Astrocyte of the spinal cord (primary cell): Measurements from ENCODE around the gene PRAMEF13.
"Not testable (repeated sequence)": the region's sequence is repeated elsewhere in the genome, so short reads cannot be mapped to it uniquely, and the experiment has no call there.

ENCODE experiments used
- DNase-seq: peaks from one replicate; pipeline ENCODE4 v3.0.0; 2011; ENCODE audit warnings: low read depth, low spot score
- H3K4me3 ChIP-seq: 2 replicates; pipeline ENCODE4 v1.5.1; 2011; ENCODE audit warnings: low read depth, mild to moderate bottlenecking, low read length, moderate library complexity
- CTCF ChIP-seq: IDR thresholded peaks from 2 replicates; pipeline ENCODE4 v1.5.1; 2012; ENCODE audit warnings: low read depth, mild to moderate bottlenecking, low read length, inconsistent platforms
- in situ Hi-C: cut with HindIII; loops from 2 replicates; pipeline ENCODE4 v1.10.0; 2017; ENCODE audit warnings: low sequenced_read_pairs

The PRAMEF13 gene

DNA sequence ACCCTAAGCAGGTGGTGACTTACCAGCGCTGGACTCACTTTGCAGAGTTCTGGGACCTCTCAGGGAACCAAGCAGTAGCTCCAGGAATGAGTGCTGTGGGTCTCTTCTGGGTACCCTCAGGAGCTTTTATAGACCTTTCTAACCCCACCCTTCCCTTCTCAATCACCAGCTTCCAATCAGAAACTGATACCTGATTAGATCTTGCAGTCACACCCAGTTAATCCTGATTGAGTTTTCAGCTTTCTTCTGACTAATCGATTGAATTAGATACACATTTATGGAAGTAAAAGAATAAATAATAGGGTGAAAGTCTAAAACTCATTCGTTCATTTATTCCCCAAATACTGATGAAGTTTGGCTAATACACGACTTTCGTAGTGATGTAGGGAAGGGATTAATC lies at the start of gene PRAMEF13:
PRAMEF13 (minus strand) TSS at position 101 of the 400 bp plus-strand sequence. CDS start 1,820 bp downstream, outside the sequence.
- in situ Hi-C loops, H3K4me3 ChIP-seq, DNase-seq: not testable (repeated sequence)

GRCh38 chr1:13247122-13247521 lies 45.9 kb upstream of the PRAMEF13 start:
- DNase-seq, in situ Hi-C loops, H3K4me3 ChIP-seq: not testable (repeated sequence)

- DNase-seq, in situ Hi-C loops, H3K4me3 ChIP-seq: not testable (repeated sequence)
Observed at GRCh38 chr1:13246554-13246871, 45.3 kb upstream of the PRAMEF13 start.

DNA sequence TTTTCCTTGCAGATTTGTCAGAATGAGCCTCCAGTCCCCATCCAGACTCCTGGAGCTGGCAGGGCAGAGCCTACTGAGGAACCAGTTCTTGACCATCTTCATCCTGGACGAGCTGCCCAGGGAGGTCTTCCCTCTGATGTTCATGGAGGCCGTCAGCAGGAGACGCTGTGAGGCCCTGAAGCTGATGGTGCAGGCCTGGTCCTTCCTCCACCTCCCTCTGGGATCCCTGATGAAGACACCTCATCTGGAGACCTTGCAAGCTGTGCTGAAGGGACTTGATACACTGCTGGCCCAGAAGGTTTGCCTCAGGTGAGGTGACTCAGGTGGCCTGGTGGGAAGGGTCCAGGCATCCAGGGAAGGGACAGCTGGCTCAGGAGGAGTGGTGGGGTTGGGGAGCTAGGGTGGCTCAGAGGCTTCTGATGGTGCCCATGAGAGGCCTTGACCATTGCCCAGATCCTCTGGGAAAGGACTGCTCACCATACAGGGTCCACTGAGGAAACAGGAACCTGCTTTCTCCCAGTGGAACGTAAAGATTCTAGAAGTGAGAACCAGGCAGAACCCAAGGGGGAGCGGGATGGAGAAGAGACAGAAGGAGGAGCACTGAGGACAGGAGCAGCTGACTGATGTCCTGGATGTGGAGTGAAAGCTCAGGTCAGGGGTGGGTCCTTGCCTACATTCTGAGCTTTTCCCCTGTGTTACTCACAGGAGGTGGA lies 44.8 kb upstream of the PRAMEF13 start:
- DNase-seq, in situ Hi-C loops, H3K4me3 ChIP-seq: not testable (repeated sequence)

- DNase-seq, H3K4me3 ChIP-seq, in situ Hi-C loops: not testable (repeated sequence)
Observed at GRCh38 chr1:13243536-13244263, 42.5 kb upstream of the PRAMEF13 start.

GRCh38 chr1:13239633-13240032 lies 38.4 kb upstream of the PRAMEF13 start:
- in situ Hi-C loops: not testable (repeated sequence)

DNA sequence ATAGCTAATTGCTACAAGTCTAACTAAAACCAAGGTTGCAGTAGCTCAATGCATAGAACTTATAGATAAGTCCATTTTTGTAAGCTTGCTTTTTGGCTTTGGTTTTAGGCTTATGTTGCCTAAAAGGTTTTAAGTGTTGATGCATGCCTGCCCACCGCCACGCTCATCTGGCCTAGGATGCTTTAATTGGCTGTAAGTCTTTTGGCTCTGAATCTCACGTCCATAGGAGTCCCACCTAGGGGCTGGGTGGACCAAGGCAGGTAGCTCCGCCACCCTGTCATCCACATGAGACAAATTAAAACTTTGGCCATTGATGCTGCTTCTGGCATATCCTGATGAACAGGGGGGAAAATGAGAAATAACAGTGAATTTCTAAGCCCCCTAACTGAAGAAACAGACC lies 36.4 kb upstream of the PRAMEF13 start:
- DNase-seq, H3K4me3 ChIP-seq, in situ Hi-C loops: not testable (repeated sequence)

More at GRCh38 chr1:13239633-13240032, 38.4 kb upstream of the PRAMEF13 start:
- not testable (repeated sequence) for H3K4me3 ChIP-seq, DNase-seq

DNA sequence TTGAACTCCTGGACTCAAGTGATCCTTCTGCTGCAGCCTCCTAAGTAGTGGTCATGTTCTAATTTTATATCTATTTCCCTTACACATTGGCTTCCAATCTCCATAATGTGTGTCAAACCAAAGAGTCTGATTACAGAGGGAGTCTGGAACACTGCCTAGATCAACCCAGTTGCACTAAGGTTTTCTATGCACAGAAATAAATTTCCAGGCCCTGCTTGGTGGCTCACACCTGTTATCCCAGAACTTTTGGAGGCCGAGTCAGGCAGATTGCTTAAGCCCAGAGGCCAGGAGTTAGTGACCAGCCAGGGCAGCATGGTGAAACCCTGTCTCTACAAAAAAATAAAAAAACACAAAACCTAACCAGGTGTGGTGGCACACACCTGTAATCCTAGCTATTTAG lies 32.8 kb upstream of the PRAMEF13 start:
- in situ Hi-C loops, DNase-seq: not testable (repeated sequence)

DNA sequence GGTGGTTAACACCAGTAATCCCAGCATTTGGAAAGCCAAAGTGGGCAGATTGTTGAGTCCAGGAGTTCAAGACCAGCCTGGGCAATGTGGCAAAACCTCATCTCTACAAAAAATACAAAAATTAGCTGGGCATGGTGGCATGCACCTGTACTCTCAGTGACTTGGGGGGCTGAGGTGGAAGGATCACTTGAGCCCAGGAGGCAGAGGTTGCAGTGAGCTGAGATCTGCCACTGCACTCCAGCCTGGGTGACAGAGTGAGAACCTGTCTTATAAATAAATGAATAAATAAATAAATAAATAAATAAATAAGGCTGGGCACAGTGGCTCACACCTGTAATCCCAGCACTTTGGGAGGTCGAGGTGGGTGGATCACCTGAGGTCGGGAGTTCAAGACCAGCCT lies 30.8 kb upstream of the PRAMEF13 start:
- DNase-seq, in situ Hi-C loops: not testable (repeated sequence)

More for the DNA sequence above, 32.8 kb upstream of the PRAMEF13 start:
- not testable (repeated sequence) for H3K4me3 ChIP-seq

DNA sequence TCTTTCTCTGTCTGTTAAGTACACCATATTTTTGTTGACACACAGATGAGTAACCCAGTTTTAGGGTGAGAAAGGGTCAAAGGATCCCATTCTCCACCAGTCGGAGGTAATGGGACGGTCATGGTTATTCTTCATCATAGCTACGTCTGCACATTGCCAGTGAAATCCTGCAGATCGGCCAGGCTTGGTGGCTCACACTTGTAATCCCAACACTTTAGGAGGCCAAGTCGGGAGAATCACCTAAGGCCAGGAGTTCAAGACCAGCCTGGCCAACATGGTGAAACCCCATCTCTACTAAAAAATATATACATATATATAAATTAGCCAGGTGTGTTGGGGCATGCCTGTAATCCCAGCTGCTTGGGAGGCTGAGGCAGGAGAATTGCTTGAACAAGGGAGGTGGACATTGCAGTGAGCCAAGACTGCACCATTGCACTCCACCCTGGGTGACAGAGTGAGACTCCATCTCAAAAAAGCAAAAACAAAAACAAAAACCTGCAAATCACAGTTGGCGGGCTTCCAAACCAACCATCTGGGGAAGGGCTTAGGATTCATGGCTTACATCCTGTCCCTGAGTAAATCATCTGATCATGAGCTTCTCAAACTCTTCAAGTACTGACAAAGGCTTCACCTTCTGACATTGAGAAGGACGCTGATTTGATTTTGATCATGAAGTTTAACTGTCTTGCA lies 30.0 kb upstream of the PRAMEF13 start:
- H3K4me3 ChIP-seq, DNase-seq, in situ Hi-C loops: not testable (repeated sequence)

More for the DNA sequence above, 30.8 kb upstream of the PRAMEF13 start:
- H3K4me3 ChIP-seq: not testable (repeated sequence)

GRCh38 chr1:13230601-13231000 lies 29.4 kb upstream of the PRAMEF13 start:
- DNase-seq, H3K4me3 ChIP-seq, in situ Hi-C loops: not testable (repeated sequence)

- H3K4me3 ChIP-seq, DNase-seq, in situ Hi-C loops: not testable (repeated sequence)
Observed at GRCh38 chr1:13230096-13230495, 28.9 kb upstream of the PRAMEF13 start.

GRCh38 chr1:13228343-13228781 lies 27.2 kb upstream of the PRAMEF13 start:
- DNase-seq: no peak
- no peak overlapping the region for H3K4me3 ChIP-seq
- in situ Hi-C loops: no loop called here
- no peak for TF ChIP-seq CTCF

DNA sequence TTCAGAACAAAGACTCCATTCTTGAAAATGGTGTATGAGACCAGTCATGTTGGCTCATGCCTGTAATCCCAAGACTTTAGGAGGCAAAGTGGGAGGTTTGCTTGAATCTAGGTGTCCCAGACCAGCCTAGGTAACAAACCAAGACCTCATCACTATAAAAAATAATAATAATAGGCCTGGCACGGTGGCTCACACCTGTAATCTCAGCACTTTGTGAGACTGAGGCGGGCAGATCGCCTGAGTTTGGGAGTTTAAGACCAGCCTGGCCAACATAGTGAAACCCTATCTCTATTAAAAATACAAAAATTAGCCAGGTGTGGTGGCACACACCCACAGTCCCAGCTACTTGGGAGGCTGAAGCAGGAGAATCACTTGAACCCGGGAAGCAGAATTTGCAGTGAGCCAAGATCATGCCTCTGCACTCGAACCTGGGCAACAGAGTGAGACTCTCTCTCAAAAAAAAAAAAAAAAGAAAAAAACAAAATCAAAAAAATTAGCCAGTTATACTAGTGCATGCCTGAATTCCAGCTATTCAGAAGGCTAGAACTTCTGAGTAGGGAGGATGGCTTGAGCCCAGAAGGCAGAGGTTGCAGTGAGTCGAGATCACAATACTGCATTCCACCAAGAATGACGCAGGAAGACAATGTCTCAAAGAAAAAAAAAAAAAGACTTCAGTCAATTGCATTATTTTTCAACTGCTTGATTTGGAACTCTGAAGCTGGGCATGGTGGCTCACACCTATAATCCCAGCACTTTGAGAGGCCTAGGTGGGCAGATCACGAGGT lies 26.3 kb upstream of the PRAMEF13 start:
- H3K4me3 ChIP-seq, in situ Hi-C loops, DNase-seq: not testable (repeated sequence)

DNA sequence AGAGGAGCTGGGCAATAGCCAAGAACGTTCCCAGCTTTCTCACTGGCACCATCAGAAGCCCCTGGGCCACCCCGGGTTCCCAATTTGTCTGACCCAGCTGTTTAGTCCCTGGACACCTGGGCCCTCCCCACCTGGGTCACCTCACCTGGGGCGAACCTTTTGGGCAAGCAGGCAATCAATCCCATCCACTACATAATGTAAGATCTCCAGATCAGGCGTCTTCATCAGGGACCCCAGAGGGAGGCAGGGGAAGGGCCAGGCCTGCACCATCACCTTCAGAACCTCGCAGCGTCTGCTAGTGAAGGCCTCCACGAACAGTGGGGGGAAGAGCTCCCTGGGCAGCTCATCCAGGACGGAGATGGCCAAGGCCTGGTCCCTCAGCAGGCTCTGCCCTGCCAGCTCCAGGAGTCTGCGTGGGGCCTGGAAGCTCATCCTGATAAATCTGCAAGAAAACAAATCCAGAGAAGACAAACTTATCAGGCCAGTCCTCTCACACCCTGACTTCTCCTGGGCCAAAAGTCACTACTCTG lies 24.5 kb upstream of the PRAMEF13 start, which contains the start of gene PRAMEF18:
PRAMEF18 (minus strand) TSS at position 480 of the 530 bp plus-strand sequence; CDS start at position 432, 48 bp downstream.
- in situ Hi-C loops, H3K4me3 ChIP-seq, DNase-seq: not testable (repeated sequence)
